Kidney epithelial cell (primary cell): ENCODE data around the gene ABHD17A. TPM values are rescaled to one million over a fixed set of nuclear protein-coding genes. Genes with fewer than 3 reads are reported as not detected.

Experiments used
- DNase-seq: peaks from one replicate; pipeline ENCODE4 v3.0.0-alpha.2; 2010; ENCODE audit warnings: low read depth
- H3K27me3 ChIP-seq: 2 replicates; pipeline ENCODE4 v1.6.0; 2011; ENCODE audit warnings: low read length; ENCODE audit not compliant: control insufficient read depth, insufficient read depth
- H3K36me3 ChIP-seq: 2 replicates; pipeline ENCODE4 v1.5.1; 2011; ENCODE audit warnings: low read length; ENCODE audit not compliant: control insufficient read depth, insufficient read depth
- H3K4me3 ChIP-seq: 2 replicates; pipeline ENCODE4 v1.5.1; 2011; ENCODE audit warnings: low read depth, mild to moderate bottlenecking, control low read depth, low read length
- total RNA-seq: library from RNA; depleted of rRNA; stranded (reverse); fragments of >200 nt; gene quantifications from 2 replicates; pipeline ENCODE4 v1.2.3, GENCODE V29; 2015
- TF ChIP-seq, protein P1 (sequence below): IDR thresholded peaks from 2 replicates; pipeline ENCODE4 v1.5.1; 2011; ENCODE audit warnings: mild to moderate bottlenecking, moderate library complexity, low read length, control low read depth, inconsistent platforms; ENCODE audit not compliant: insufficient read depth, poor library complexity, severe bottlenecking

Gene ABHD17A
- total RNA-seq, 1 donor from 2014 or later, result 54.1 TPM

DNA sequence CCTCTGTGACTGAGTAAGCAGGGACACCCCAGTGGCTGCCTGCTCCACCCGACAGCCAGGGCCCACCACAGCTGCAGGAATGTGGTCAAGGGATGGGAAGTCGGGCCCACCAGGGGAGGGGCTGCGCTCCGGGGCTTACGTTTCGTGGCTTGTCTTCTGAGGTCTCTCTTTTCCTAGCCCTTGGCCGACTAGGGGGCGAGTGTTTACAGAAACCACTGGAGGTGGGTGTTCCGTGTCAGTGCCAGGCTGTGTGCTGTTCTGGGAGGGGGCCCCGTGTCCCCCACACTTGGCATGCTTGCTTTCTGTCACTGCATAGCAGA is 24.4 kb upstream of the ABHD17A start:
- no peaks in the 10 kb centered on the region for H3K36me3 ChIP-seq
- DNase-seq, result no peak
- H3K27me3 ChIP-seq, result no peaks in the 10 kb centered on the region
- TF ChIP-seq, protein P1, sequence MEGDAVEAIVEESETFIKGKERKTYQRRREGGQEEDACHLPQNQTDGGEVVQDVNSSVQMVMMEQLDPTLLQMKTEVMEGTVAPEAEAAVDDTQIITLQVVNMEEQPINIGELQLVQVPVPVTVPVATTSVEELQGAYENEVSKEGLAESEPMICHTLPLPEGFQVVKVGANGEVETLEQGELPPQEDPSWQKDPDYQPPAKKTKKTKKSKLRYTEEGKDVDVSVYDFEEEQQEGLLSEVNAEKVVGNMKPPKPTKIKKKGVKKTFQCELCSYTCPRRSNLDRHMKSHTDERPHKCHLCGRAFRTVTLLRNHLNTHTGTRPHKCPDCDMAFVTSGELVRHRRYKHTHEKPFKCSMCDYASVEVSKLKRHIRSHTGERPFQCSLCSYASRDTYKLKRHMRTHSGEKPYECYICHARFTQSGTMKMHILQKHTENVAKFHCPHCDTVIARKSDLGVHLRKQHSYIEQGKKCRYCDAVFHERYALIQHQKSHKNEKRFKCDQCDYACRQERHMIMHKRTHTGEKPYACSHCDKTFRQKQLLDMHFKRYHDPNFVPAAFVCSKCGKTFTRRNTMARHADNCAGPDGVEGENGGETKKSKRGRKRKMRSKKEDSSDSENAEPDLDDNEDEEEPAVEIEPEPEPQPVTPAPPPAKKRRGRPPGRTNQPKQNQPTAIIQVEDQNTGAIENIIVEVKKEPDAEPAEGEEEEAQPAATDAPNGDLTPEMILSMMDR, result no peak
- H3K4me3 ChIP-seq, result no peak overlapping the region

DNA sequence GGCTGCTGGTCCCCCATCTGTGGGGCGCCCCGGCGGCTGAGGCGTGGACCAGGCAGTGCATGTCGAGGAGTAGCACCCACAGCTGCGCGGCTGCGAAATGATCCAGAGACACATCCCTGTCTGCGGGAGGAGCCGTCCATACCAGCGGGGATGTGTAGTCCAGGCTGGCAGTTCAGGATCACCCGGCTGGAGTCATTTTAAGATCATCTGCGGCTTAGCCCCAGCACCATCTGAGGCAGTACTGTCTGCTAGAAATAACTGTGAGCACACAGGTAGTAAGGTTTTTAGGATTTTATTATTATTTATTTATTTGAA is 23.0 kb upstream of the ABHD17A start:
- Histone ChIP-seq H3K36me3 (no peaks in the 10 kb centered on the region), H3K27me3 (no peaks in the 10 kb centered on the region), H3K4me3 (peak overlapping the region; percentile 29)
- TF ChIP-seq, protein P1, result no peak
- no peak for DNase-seq

DNA sequence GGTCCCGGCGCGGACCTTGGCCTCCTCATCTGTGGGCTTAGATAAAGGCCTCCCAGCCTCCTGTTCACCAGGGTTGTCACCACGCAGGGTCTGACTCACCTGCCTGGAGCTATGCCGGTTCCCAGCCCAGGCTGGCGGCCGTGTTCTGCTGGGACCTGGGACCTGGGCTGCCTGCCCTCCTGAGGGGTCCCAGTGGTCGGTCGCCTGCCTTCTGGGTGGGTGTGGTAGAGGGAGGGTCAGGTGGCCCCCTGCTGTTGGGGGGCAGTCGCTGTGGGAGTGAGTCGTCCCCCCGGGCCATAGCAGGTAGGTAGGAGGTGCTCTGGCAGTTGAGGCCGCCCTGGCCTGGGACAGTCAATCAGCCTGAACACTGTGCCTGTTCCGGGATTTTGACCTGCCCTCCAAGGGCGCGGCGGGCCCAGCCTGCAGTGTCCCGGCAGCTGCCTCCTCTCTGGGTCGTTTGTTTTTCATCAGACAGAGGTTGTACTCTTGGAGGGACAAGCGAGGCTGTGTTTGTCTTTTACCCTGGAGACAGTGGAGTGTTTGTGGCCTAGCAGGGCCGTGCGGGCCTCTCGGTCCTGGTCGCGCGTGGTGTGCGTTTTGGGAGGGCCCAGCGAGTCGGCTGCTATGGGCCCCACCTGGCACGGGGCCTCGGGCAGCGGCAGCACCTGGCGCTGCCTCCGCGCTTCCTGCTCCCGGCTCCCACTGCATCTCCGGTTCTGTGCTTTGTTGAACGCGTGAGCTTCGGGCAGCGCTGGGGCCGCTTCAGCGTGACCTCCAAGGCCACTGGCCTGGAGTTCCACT is 22.5 kb upstream of the ABHD17A start:
- Histone ChIP-seq H3K4me3 (peak overlapping the region; percentile 29), H3K36me3 (no peaks in the 10 kb centered on the region), H3K27me3 (no peaks in the 10 kb centered on the region)
- no peak for DNase-seq
- TF ChIP-seq, protein P1, result no peak

DNA sequence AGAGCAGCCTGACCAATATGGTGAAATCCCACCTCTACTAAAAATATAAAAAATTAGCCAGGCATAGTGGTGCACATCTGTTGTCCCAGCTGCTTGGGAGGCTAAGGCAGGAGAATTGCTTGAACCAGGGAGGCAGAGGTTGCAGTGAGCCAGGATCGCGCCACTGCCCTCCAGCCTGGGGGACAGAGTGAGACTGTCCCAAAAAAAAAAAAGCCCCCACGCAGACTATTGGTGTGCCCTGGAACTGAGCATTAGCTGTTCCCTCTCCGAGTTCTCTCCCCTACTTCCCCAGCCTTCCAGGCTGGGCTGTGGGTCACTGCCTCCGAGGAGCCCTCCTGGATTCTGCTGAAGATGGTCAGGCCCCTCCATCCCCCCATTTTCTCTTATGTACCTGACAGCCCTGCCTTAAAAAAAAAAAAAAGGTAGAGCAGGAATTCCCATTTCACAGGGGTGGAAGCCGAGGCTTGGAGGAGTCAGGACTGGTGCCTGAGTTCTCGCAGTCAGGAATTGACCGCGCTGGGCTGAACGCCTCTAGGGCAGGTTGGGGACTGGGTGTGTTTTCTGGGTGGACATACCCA is 21.8 kb upstream of the ABHD17A start:
- H3K36me3 ChIP-seq, result no peaks in the 10 kb centered on the region
- DNase-seq, result no peak
- TF ChIP-seq, protein P1, result no peak
- H3K4me3 ChIP-seq, result no peak overlapping the region
- no peaks in the 10 kb centered on the region for H3K27me3 ChIP-seq

DNA sequence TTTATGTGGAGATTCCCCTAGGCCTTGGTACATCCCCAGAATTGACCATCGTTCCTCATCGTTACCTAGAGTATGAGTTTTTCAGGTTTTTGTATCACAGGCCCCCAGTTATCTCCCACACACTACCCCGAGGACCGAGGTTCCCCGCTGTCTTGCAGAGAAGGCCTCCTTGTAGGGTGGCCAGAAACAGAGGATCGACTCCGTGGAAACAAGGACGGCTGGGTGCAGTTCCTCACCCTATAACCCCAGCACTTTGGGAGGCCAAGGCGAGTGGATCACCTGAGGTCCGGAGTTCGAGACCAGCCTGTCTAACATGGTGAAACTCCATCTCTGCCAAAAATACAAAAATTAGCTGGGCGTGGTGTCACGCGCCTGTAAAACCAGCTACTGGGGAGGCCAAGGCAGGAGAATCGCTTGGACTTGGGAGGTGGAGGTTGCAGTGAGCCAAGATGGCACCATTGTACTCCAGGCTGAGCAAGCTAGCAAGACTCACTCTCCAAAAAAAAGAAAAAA is 20.6 kb upstream of the ABHD17A start:
- TF ChIP-seq, protein P1, result no peak
- Histone ChIP-seq H3K27me3 (no peaks in the 10 kb centered on the region), H3K4me3 (peak overlapping the region; percentile 75), H3K36me3 (no peaks in the 10 kb centered on the region)
- DNase-seq, result no peak
